ENCODE results near the gene BIRC3.

The BIRC3 gene

DNA sequence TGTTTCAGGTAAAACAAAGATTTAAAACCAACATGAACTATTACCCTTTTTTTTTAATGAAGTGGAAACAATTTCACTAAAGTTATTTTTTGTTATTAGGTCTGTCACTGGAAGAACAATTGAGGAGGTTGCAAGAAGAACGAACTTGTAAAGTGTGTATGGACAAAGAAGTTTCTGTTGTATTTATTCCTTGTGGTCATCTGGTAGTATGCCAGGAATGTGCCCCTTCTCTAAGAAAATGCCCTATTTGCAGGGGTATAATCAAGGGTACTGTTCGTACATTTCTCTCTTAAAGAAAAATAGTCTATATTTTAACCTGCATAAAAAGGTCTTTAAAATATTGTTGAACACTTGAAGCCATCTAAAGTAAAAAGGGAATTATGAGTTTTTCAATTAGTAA, 60.6 kb downstream of the BIRC3 start:
- Histone ChIP-seq H3K27ac (ENCODE audit: low read length) (no peak overlapping the region), H3K36me3 (ENCODE audit: control insufficient read depth in 2 of 2, insufficient read depth in 2 of 2, low read length in 2 of 2) (peaks cover 15 to 31% of the 10 kb centered on the region in 2 donors), H3K9ac (ENCODE audit: low read length in 2 of 2) (no peak overlapping the region), H3K4me1 (ENCODE audit: control insufficient read depth, insufficient read depth, low read length) (peaks cover 3% of the 10 kb centered on the region), H3K27me3 (ENCODE audit: control insufficient read depth in 1 of 2, insufficient read depth in 2 of 2, low read length in 2 of 2) (no peaks in the 10 kb centered on the region), H3K4me3 (ENCODE audit: low read length in 2 of 2) (no peak overlapping the region), H3K9me3 (ENCODE audit: control insufficient read depth in 2 of 2, low read length in 2 of 2) (no peaks in the 10 kb centered on the region)

DNA sequence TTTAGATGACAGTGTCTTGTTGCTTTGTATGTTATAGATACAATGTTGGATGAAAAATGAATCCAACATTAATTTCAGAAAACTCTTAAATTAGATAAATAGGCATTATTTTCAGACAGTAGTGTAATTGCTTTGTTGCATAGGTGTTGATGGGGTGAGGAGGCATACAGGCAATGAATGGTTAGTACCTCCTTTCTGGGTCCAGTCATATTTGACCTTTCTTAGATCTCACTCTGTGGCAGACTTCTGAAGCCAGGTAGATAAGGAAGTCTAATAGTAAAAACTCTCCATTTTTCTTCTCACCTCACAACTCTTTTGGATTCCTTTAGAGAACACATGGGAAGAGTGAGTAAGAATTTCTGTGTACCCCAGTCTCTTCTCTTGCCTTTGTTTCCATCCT, 61.5 kb downstream of the BIRC3 start:
- H3K36me3 ChIP-seq (ENCODE audit: control insufficient read depth in 2 of 2, insufficient read depth in 2 of 2, low read length in 2 of 2), result peaks cover 15 to 31% of the 10 kb centered on the region in 2 donors
- no peak overlapping the region for H3K27ac ChIP-seq (ENCODE audit: low read length)
- H3K4me1 ChIP-seq (ENCODE audit: control insufficient read depth, insufficient read depth, low read length), result peaks cover 3% of the 10 kb centered on the region
- no peaks in the 10 kb centered on the region for H3K9me3 ChIP-seq (ENCODE audit: control insufficient read depth in 2 of 2, low read length in 2 of 2)
- no peak overlapping the region for H3K9ac ChIP-seq (ENCODE audit: low read length in 2 of 2)
- no peaks in the 10 kb centered on the region for H3K27me3 ChIP-seq (ENCODE audit: control insufficient read depth in 1 of 2, insufficient read depth in 2 of 2, low read length in 2 of 2)
- H3K4me3 ChIP-seq (ENCODE audit: low read length in 2 of 2), result no peak overlapping the region

DNA sequence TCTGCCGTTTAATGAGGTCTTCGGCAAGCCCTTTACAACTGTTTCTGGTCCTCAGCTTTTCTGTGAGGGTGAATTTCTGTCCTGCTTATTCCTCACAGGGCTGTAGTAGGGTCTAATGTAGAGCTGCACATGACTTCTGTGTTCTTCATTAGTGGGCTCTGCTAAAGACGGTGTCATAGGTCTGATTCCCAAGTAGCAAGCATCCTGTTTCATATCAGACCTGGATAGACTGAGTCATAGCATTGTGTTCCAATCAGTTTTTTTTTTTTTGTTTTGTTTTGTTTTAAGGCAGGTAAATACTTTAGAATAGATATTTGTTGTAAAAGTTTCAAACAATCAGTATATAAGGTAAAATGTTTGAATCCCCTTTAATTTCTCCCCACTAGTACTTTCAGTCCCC, 65.1 kb downstream of the BIRC3 start:
- H3K27ac ChIP-seq (ENCODE audit: low read length), result no peak overlapping the region
- no peaks in the 10 kb centered on the region for H3K9me3 ChIP-seq (ENCODE audit: control insufficient read depth in 2 of 2, low read length in 2 of 2)
- no peak overlapping the region for H3K4me3 ChIP-seq (ENCODE audit: low read length in 2 of 2)
- H3K36me3 ChIP-seq (ENCODE audit: control insufficient read depth in 2 of 2, insufficient read depth in 2 of 2, low read length in 2 of 2), result peaks cover 16 to 34% of the 10 kb centered on the region in 2 donors
- no peak overlapping the region for H3K9ac ChIP-seq (ENCODE audit: low read length in 2 of 2)
- H3K4me1 ChIP-seq (ENCODE audit: control insufficient read depth, insufficient read depth, low read length), result no peaks in the 10 kb centered on the region
- no peaks in the 10 kb centered on the region for H3K27me3 ChIP-seq (ENCODE audit: control insufficient read depth in 1 of 2, insufficient read depth in 2 of 2, low read length in 2 of 2)

DNA sequence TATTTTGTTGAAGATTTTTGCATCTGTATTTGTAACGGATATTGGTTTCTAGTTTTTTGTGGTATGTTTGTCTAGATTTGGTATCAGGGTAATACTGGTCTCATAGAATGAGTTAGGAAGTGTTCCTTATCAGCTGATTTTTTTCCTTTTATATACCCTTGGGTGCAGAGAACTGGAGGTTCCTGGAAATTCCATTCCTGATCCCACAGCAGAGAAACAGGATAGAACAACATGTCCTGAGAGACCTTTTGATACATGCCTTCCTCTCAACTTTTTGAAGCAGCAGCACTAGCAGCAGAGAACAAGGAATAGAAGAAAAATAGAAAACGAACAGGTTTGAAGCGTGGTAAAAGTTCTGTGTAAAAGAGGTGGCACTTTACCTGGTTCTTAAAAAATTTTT, 66.6 kb downstream of the BIRC3 start:
- Histone ChIP-seq H3K9ac (ENCODE audit: low read length in 2 of 2) (no peak overlapping the region), H3K27me3 (ENCODE audit: control insufficient read depth in 1 of 2, insufficient read depth in 2 of 2, low read length in 2 of 2) (no peaks in the 10 kb centered on the region), H3K9me3 (ENCODE audit: control insufficient read depth in 2 of 2, low read length in 2 of 2) (no peaks in the 10 kb centered on the region), H3K4me3 (ENCODE audit: low read length in 2 of 2) (no peak overlapping the region), H3K36me3 (ENCODE audit: control insufficient read depth in 2 of 2, insufficient read depth in 2 of 2, low read length in 2 of 2) (peaks cover 16 to 32% of the 10 kb centered on the region in 2 donors), H3K4me1 (ENCODE audit: control insufficient read depth, insufficient read depth, low read length) (no peaks in the 10 kb centered on the region), H3K27ac (ENCODE audit: low read length) (no peak overlapping the region)

DNA sequence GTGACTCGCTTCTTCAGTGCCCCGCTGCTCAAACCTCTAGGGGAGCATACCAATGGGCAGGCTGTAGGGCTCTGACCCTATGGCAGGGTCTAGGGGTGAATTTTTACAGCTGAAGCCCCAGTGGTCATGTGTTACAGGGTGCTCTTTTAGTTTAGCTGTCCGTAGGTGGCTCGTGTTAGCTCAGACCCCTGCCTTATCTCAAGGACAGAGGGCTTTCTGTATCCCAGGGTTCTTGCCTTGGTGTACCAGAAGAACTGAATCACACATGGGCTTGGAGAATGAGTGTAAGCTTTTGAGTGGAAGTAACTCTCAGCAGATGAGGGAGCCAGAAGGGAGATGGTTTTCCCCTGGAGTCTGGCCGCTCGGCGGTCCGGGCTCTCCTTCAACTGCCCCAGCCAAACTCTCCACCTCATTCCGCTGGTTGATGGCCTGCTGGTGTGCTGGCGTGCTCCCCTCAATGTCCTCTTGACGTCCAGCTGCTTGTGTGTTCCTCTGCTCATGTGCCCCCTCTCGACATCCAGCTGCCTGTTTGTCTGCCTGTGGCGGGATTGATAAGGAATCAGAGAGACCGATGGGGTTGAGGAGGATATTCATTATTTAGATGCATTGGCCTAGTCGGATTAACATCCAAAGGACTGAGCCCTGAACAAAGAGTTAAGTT, 67.3 kb downstream of the BIRC3 start:
- Histone ChIP-seq H3K27ac (ENCODE audit: low read length) (no peak overlapping the region), H3K36me3 (ENCODE audit: control insufficient read depth in 2 of 2, insufficient read depth in 2 of 2, low read length in 2 of 2) (peaks cover 14 to 29% of the 10 kb centered on the region in 2 donors), H3K27me3 (ENCODE audit: control insufficient read depth in 1 of 2, insufficient read depth in 2 of 2, low read length in 2 of 2) (no peaks in the 10 kb centered on the region), H3K4me1 (ENCODE audit: control insufficient read depth, insufficient read depth, low read length) (no peaks in the 10 kb centered on the region), H3K9me3 (ENCODE audit: control insufficient read depth in 2 of 2, low read length in 2 of 2) (no peaks in the 10 kb centered on the region), H3K9ac (ENCODE audit: low read length in 2 of 2) (no peak overlapping the region), H3K4me3 (ENCODE audit: low read length in 2 of 2) (no peak overlapping the region)

DNA sequence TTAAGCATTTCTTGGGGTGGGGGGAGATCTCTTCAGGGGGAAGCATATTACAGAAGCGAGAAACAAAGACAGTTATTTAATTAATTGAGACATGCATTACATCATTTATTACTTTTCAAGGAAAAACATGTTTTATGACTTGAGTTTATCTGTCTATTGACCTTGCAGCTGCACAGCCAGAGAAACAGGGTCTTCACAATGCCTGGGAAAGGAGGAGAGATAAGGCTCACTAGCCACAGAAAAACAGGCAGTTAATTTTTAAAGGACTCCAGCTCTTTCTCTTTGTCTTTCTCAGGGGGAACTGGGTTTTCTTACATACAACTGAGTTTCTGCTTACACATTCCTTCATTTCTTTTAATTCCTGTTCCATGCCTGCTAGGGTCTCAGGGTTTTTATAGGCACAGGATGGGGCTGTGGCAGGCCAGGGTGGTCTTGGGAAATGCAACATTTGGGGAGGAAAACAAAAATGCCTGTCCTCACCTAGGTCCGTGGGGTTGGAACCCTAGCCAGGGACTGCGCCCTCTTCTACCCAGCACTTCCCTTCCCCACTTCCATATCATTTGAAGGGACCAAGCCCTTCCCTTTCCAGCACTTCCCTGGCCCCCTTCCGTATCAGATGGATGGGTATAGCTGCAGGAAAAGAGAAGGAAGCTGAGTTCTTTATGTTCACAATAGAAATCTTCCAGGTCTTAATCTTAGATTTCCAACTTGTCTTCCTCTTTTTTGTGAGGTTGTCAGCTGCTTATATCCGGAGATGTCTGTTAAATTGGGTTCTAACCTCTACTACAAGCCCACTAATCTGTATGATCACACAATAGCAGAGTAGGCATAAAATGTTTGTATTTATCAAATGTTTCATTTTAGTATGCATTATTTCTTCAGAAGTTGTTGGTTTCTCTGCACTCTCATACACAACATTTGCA, 68.1 kb downstream of the BIRC3 start:
- Histone ChIP-seq H3K9me3 (ENCODE audit: control insufficient read depth in 2 of 2, low read length in 2 of 2) (no peaks in the 10 kb centered on the region), H3K4me1 (ENCODE audit: control insufficient read depth, insufficient read depth, low read length) (no peaks in the 10 kb centered on the region), H3K4me3 (ENCODE audit: low read length in 2 of 2) (no peak overlapping the region), H3K27me3 (ENCODE audit: control insufficient read depth in 1 of 2, insufficient read depth in 2 of 2, low read length in 2 of 2) (no peaks in the 10 kb centered on the region), H3K27ac (ENCODE audit: low read length) (no peak overlapping the region), H3K9ac (ENCODE audit: low read length in 2 of 2) (no peak overlapping the region), H3K36me3 (ENCODE audit: control insufficient read depth in 2 of 2, insufficient read depth in 2 of 2, low read length in 2 of 2) (peaks cover 9 to 21% of the 10 kb centered on the region in 2 donors)

DNA sequence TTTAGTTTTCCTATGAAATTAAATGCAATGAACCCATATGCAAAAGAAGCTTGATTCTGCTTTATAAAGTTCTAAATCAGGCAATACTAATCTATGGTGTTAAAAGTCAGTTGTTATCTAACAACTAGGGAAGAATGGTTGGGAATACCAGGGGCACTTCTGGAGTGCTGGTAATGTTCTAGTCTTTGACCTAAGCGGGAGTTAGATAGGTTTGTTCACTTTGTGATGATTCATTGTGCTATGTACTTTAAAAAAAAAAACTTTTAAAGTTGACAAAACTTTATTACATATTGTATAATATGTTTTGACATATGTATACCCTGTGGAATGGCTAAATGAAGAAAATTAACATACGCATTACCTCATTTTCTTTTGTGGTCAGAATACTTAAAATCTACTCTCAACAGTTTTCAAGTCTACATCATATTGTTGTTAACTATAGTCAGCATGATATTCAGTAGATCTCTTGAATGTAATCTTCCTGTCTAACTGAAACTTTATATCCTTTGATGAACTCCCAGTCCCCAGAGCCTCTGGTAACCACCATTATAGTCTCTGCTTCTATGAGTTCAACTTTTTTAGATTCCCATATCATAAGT, 69.0 kb downstream of the BIRC3 start:
- H3K27me3 ChIP-seq (ENCODE audit: control insufficient read depth in 1 of 2, insufficient read depth in 2 of 2, low read length in 2 of 2), result no peaks in the 10 kb centered on the region
- peaks cover 7 to 19% of the 10 kb centered on the region in 2 donors for H3K36me3 ChIP-seq (ENCODE audit: control insufficient read depth in 2 of 2, insufficient read depth in 2 of 2, low read length in 2 of 2)
- no peak overlapping the region for H3K27ac ChIP-seq (ENCODE audit: low read length)
- H3K4me3 ChIP-seq (ENCODE audit: low read length in 2 of 2), result no peak overlapping the region
- H3K4me1 ChIP-seq (ENCODE audit: control insufficient read depth, insufficient read depth, low read length), result no peaks in the 10 kb centered on the region
- no peak overlapping the region for H3K9ac ChIP-seq (ENCODE audit: low read length in 2 of 2)
- no peaks in the 10 kb centered on the region for H3K9me3 ChIP-seq (ENCODE audit: control insufficient read depth in 2 of 2, low read length in 2 of 2)

DNA sequence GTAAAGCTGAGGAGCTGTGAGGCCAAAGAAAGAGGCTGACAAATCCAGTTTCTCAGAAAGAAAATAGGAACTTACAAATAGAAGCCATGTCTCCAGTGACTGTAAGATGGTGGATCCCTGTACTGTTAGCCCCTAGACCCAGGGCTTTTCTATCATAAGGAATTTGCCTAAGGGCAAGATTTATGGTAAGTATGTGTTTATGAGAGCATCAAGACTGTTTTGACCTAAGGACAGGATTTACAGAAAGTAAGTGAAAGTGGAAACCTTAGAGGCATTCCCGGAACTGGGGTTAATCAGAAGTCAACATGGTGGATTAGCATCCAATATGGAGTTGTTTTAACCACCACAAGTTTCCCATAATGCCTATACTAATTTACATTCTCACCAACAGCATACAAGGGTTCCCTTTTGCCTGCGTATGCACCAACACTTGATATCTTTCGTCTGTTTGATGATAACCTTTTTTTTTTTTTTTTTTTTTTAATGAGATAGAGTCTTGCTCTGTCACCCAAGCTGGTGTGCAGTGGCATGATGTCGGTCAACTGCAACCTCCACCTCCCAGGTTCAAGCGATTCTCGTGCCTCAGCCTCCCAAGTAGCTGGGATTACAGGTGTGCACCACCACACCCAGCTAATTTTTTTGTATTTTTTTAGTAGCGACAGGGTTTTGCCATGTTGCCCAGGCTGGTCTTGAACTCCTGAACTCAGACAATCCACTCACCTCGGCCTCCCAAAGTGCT, 69.9 kb downstream of the BIRC3 start:
- no peak overlapping the region for H3K9ac ChIP-seq (ENCODE audit: low read length in 2 of 2)
- H3K27me3 ChIP-seq (ENCODE audit: control insufficient read depth in 1 of 2, insufficient read depth in 2 of 2, low read length in 2 of 2), result no peaks in the 10 kb centered on the region
- no peak overlapping the region for H3K4me3 ChIP-seq (ENCODE audit: low read length in 2 of 2)
- no peak overlapping the region for H3K27ac ChIP-seq (ENCODE audit: low read length)
- H3K9me3 ChIP-seq (ENCODE audit: control insufficient read depth in 2 of 2, low read length in 2 of 2), result no peaks in the 10 kb centered on the region
- H3K36me3 ChIP-seq (ENCODE audit: control insufficient read depth in 2 of 2, insufficient read depth in 2 of 2, low read length in 2 of 2), result peaks cover 8 to 20% of the 10 kb centered on the region in 2 donors
- no peaks in the 10 kb centered on the region for H3K4me1 ChIP-seq (ENCODE audit: control insufficient read depth, insufficient read depth, low read length)
